Stimulated activated CD8-positive, alpha-beta memory T cell treated with anti-CD3 and anti-CD28 coated beads, Interleukin-7, amount 100 ng/mL, for 24 hours (primary cell): ENCODE data around the gene SIGLEC1.

ENCODE experiments used
- DNase-seq: peaks from one replicate; pipeline ENCODE4 v3.0.0-alpha.2; 2020; ENCODE audit warnings: low read depth

The SIGLEC1 gene

GRCh38 chr20:3728876-3729275, 16.5 kb upstream of the SIGLEC1 start:
- no peak for DNase-seq

- no peak for DNase-seq
Observed at GRCh38 chr20:3728354-3728753, 16.0 kb upstream of the SIGLEC1 start.

- DNase-seq, result no peak
Observed at GRCh38 chr20:3727401-3728021, 15.1 kb upstream of the SIGLEC1 start.

GRCh38 chr20:3724356-3724755, 12.0 kb upstream of the SIGLEC1 start:
- DNase-seq, result no peak

- no peak for DNase-seq
Observed at GRCh38 chr20:3723284-3723683, 10.9 kb upstream of the SIGLEC1 start.

- DNase-seq, result no peak
Observed at GRCh38 chr20:3721912-3722311, 9.5 kb upstream of the SIGLEC1 start.

GRCh38 chr20:3720626-3721025, 8.2 kb upstream of the SIGLEC1 start:
- DNase-seq, result no peak

GRCh38 chr20:3720068-3720467, 7.7 kb upstream of the SIGLEC1 start:
- DNase-seq, result no peak

GRCh38 chr20:3719046-3719445, 6.6 kb upstream of the SIGLEC1 start:
- no peak for DNase-seq

- no peak for DNase-seq
Observed at GRCh38 chr20:3716195-3716834, 3.9 kb upstream of the SIGLEC1 start.

- DNase-seq, result no peak
Observed at GRCh38 chr20:3714092-3714491, 1.7 kb upstream of the SIGLEC1 start.

- no peak for DNase-seq
Observed at GRCh38 chr20:3711484-3711941, 887 bp downstream of the SIGLEC1 start.

GRCh38 chr20:3710703-3711483, 1.5 kb downstream of the SIGLEC1 start:
- DNase-seq, result peak; percentile 62

- no peak for DNase-seq
Observed at GRCh38 chr20:3710011-3710466, 2.4 kb downstream of the SIGLEC1 start.

- no peak for DNase-seq
Observed at GRCh38 chr20:3707508-3707899, 4.9 kb downstream of the SIGLEC1 start.

GRCh38 chr20:3706774-3707507, 5.5 kb downstream of the SIGLEC1 start:
- DNase-seq, result no peak

- no peak for DNase-seq
Observed at GRCh38 chr20:3705970-3706739, 6.2 kb downstream of the SIGLEC1 start.

- DNase-seq, result no peak
Observed at GRCh38 chr20:3705491-3705969, 6.9 kb downstream of the SIGLEC1 start.

- DNase-seq, result no peak
Observed at GRCh38 chr20:3704087-3704486, 8.3 kb downstream of the SIGLEC1 start.

- no peak for DNase-seq
Observed at GRCh38 chr20:3702611-3703391, 9.6 kb downstream of the SIGLEC1 start.
